Gastrocnemius medialis (tissue), 4 donors: ENCODE results near the gene UBL4A. TPM values are rescaled to one million over a fixed set of nuclear protein-coding genes. Genes with fewer than 3 reads are reported as not detected.

ENCODE experiments used
- ATAC-seq, 2 donors: fragments of 150-250 bp; one replicate each; pipeline ENCODE4 v1.9.1; 2016
- DNase-seq, 2 donors: peaks; one replicate each; pipeline ENCODE4 v3.0.0-alpha.2; 2019
- H3K27ac ChIP-seq, 4 donors: fragments of 200-600 bp; sonication (generic); 1 replicate in 1 of 4; 2 replicates in 3 of 4; pipeline ENCODE4 v1.5.1; 2016 to 2018; ENCODE audit warnings: mild to moderate bottlenecking in 2 of 4, moderate library complexity in 1 of 4
- H3K27me3 ChIP-seq, 3 donors: fragments of 200-600 bp; sonication (generic) in 2 of 3; 1 replicate in 1 of 3; 2 replicates in 2 of 3; pipeline versions ENCODE4 v1.5.1 to v1.6.0; 2016 to 2019; ENCODE audit warnings: mild to moderate bottlenecking in 1 of 3, moderate library complexity in 1 of 3
- H3K36me3 ChIP-seq, 2 donors: fragments of 200-600 bp; sonication (generic) in 1 of 2; one replicate each; pipeline ENCODE4 v1.5.1; 2017 to 2018
- H3K4me1 ChIP-seq, 2 donors: fragments of 200-600 bp; sonication (generic) in 1 of 2; one replicate each; pipeline ENCODE4 v1.5.1; 2016 to 2017; ENCODE audit warnings: mild to moderate bottlenecking in 2 of 2
- H3K4me3 ChIP-seq, 4 donors: fragments of 200-600 bp; sonication (generic) in 3 of 4; 1 replicate in 1 of 4; 2 replicates in 3 of 4; pipeline ENCODE4 v1.5.1; 2016 to 2019; ENCODE audit warnings: mild to moderate bottlenecking in 2 of 4
- H3K9me3 ChIP-seq, 3 donors: fragments of 200-600 bp; sonication (generic) in 2 of 3; 1 replicate in 1 of 3; 2 replicates in 2 of 3; pipeline ENCODE4 v1.5.1; 2016 to 2019
- POLR2A ChIP-seq, 2 donors: fragments of 450-650 bp; IDR thresholded peaks; one replicate each; pipeline ENCODE4 v1.6.1; 2017; ENCODE audit warnings: antibody characterized with exemption in 2 of 2, mild to moderate bottlenecking in 2 of 2, moderate library complexity in 2 of 2
- in situ Hi-C, 4 donors: fragments of 200-750 bp; cut with MboI; loops; one replicate each; pipeline versions ENCODE4 v1.15.0 to v1.8.0; 2017; ENCODE audit warnings: low sequenced_read_pairs in 4 of 4
- intact Hi-C: fragments of 100-400 bp; cut with DNase I; formaldehyde crosslinking; loops from one replicate; pipeline ENCODE4 v1.15.1; 2023; ENCODE audit warnings: low total_unique reads
- total RNA-seq, 4 donors: library from RNA; depleted of rRNA; stranded (reverse); fragments of >200 nt; gene quantifications; one replicate each; pipeline versions ENCODE4 v1.1.0 to v1.2.3, GENCODE V29; 2016
- TF ChIP-seq, protein P1 (sequence below), 5 experiments: fragments of 450-650 bp in 3 of 5; fragments of 200-600 bp in 2 of 5; sonication (generic) in 2 of 5; IDR thresholded peaks in 4 of 5; conservative IDR thresholded peaks in 1 of 5; 1 replicate in 4 of 5; 2 replicates in 1 of 5; pipeline ENCODE4 v1.5.1; 2016 to 2019; ENCODE audit warnings: antibody characterized with exemption in 5 of 5, mild to moderate bottlenecking in 3 of 5, moderate library complexity in 3 of 5

The UBL4A gene
- total RNA-seq, 4 donors from 2014 or later = 54.6 to 116 (median 79.8) TPM

DNA sequence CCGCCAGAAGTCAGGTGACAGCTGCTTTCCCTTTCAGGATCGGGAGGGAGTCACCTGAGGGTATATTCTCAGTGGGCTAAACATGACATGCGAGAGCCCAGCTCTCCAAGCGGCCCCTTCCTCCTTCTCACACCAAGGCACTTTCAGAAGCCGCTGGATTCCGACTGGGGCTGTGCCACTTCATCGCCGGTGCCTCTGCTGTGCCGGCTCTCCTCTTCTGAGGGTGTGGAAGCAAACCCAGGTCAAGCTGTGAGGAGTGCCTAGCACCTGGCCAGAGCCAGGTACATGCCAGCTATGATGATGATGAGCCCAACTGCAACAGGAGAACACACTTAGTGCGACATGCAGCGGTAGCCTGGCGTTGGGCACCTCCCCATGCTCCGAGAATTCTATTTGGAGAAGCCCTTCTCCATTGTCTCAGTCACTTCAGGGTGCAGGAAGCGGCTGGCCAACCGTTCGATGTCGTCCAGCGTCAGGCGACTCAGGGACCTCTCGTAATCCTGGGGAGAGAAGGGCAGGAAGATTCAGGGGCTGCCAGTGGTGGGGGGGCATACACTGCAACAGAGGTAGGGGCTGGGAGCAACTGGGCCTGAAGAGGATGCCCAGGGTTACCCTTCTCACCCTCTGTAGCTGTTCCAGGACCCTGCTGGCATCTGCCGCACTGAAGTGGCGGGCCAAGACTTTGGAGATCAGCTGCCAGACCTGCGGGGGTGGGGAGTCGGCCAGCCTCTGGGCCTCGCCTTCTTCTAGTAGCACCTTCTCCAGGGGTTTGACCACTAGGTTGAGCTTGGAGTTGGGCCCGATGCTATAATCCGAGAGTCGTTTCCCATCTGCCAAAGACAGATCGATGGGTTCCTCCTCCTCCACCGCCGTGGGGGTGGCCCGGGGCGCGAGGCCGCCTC, 1.0 kb downstream of the UBL4A start:
- Histone ChIP-seq H3K36me3 (no peaks in the 10 kb centered on the region), H3K4me3 (peak overlapping the region; percentile 55 to 67 (median 64)), H3K4me1 (peaks cover 17 to 32% of the 10 kb centered on the region in 2 donors), H3K27ac (peak overlapping the region; percentile 81 to 91 (median 85)), H3K27me3 (no peaks in the 10 kb centered on the region), H3K9me3 (no peaks in the 10 kb centered on the region)
- peak in 1 of 2 donors; percentile 40 for ATAC-seq
- intact Hi-C loops (loop anchor here (5.0 kb wide), 2 partner anchors 73 to 88 kb away; partner anchors contain the start of genes RPL10 and TAFAZZIN), in situ Hi-C loops (no loop called here)
- TF ChIP-seq, protein P1, sequence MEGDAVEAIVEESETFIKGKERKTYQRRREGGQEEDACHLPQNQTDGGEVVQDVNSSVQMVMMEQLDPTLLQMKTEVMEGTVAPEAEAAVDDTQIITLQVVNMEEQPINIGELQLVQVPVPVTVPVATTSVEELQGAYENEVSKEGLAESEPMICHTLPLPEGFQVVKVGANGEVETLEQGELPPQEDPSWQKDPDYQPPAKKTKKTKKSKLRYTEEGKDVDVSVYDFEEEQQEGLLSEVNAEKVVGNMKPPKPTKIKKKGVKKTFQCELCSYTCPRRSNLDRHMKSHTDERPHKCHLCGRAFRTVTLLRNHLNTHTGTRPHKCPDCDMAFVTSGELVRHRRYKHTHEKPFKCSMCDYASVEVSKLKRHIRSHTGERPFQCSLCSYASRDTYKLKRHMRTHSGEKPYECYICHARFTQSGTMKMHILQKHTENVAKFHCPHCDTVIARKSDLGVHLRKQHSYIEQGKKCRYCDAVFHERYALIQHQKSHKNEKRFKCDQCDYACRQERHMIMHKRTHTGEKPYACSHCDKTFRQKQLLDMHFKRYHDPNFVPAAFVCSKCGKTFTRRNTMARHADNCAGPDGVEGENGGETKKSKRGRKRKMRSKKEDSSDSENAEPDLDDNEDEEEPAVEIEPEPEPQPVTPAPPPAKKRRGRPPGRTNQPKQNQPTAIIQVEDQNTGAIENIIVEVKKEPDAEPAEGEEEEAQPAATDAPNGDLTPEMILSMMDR (IDR thresholded peaks at IDR 0.05 in 4 of 5, conservative IDR thresholded peaks at IDR 0.05 in 1 of 5) = no peak
- no peak for TF ChIP-seq POLR2A (IDR thresholded peaks at IDR 0.05)
- DNase-seq = peak in 1 of 2 donors; percentile 60

- peaks cover 17 to 31% of the 10 kb centered on the region in 2 donors for H3K4me1 ChIP-seq
- no peaks in the 10 kb centered on the region for H3K36me3 ChIP-seq
- no peaks in the 10 kb centered on the region for H3K27me3 ChIP-seq
- intact Hi-C loops = loop anchor here (5.0 kb wide), 2 partner anchors 72 to 87 kb away; partner anchors contain the start of genes RPL10 and TAFAZZIN
- H3K4me3 ChIP-seq = no peak overlapping the region
- peak overlapping the region; percentile 81 to 91 (median 85) for H3K27ac ChIP-seq
- DNase-seq (peak; percentile 14 to 52), ATAC-seq (peak; percentile 45 to 49)
- H3K9me3 ChIP-seq = no peaks in the 10 kb centered on the region
- in situ Hi-C loops = no loop called here
- TF ChIP-seq, protein P1 (IDR thresholded peaks at IDR 0.05 in 4 of 5, conservative IDR thresholded peaks at IDR 0.05 in 1 of 5) = no peak
- no peak for TF ChIP-seq POLR2A (IDR thresholded peaks at IDR 0.05)
Observed at GRCh38 chrX:154484255-154485149, 1.9 kb downstream of the UBL4A start.

DNA sequence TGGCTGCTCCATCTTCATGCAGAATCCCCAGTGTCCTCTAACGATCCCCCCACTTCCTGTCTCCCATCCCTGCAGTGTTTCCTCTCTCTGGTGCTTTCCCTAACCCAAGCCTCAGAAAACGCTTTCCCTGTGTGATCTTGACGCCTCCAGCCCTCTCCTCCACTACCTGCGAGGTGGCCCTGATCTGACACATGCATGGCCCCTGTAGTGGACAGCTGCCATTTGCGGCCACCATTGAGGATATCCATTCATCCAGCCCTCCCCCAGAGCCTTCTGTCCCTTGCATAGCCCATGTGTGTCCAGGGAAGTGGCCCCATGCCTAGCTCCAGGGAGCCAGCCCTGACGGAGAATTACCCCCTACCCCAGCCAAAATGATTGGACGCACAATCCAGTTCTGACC, 3.1 kb downstream of the UBL4A start:
- H3K4me3 ChIP-seq = no peak overlapping the region
- in situ Hi-C loops (no loop called here), intact Hi-C loops (no loop called here)
- H3K36me3 ChIP-seq = no peaks in the 10 kb centered on the region
- peak overlapping the region in 3 of 4 donors; percentile 81 to 91 (median 88) for H3K27ac ChIP-seq
- TF ChIP-seq POLR2A (IDR thresholded peaks at IDR 0.05) = no peak
- TF ChIP-seq, protein P1 (IDR thresholded peaks at IDR 0.05 in 4 of 5, conservative IDR thresholded peaks at IDR 0.05 in 1 of 5) = no peak
- ATAC-seq (no peak), DNase-seq (no peak)
- peaks cover 17 to 28% of the 10 kb centered on the region in 2 donors for H3K4me1 ChIP-seq
- no peaks in the 10 kb centered on the region for H3K9me3 ChIP-seq
- no peaks in the 10 kb centered on the region for H3K27me3 ChIP-seq

GRCh38 chrX:154482786-154483185, 3.6 kb downstream of the UBL4A start:
- Histone ChIP-seq H3K4me3 (no peak overlapping the region), H3K4me1 (peaks cover 17 to 32% of the 10 kb centered on the region in 2 donors), H3K27ac (peak overlapping the region in 3 of 4 donors; percentile 50 to 91 (median 57)), H3K36me3 (no peaks in the 10 kb centered on the region), H3K27me3 (no peaks in the 10 kb centered on the region), H3K9me3 (no peaks in the 10 kb centered on the region)
- in situ Hi-C loops (no loop called here), intact Hi-C loops (no loop called here)
- TF ChIP-seq, protein P1 (IDR thresholded peaks at IDR 0.05 in 4 of 5, conservative IDR thresholded peaks at IDR 0.05 in 1 of 5) = no peak
- TF ChIP-seq POLR2A (IDR thresholded peaks at IDR 0.05) = no peak
- no peak for DNase-seq
- ATAC-seq = no peak
